Parathyroid adenoma (tissue), 2 donors: Measurements from ENCODE around the gene LAMA5.
A peak's percentile ranks its signal among the peaks of the same experiment; 100 is the strongest.

Source experiments
- H2AFZ ChIP-seq: fragments of 300-600 bp; sonication (generic); one replicate; pipeline ENCODE4 v1.7.0; 2017; ENCODE audit warnings: antibody characterized with exemption, mild to moderate bottlenecking
- H3K27ac ChIP-seq: fragments of 300-600 bp; sonication (generic); one replicate; pipeline ENCODE4 v1.7.0; 2017
- H3K27me3 ChIP-seq: fragments of 300-600 bp; sonication (generic); one replicate; pipeline ENCODE4 v1.7.0; 2017; ENCODE audit warnings: low read length; ENCODE audit not compliant: control insufficient read depth, insufficient read depth
- H3K36me3 ChIP-seq: fragments of 300-600 bp; sonication (generic); one replicate; pipeline ENCODE4 v1.7.0; 2017; ENCODE audit warnings: low read length; ENCODE audit not compliant: control insufficient read depth, insufficient read depth
- H3K4me1 ChIP-seq: fragments of 300-600 bp; sonication (generic); one replicate; pipeline ENCODE4 v1.7.0; 2017; ENCODE audit warnings: control low read depth
- H3K4me2 ChIP-seq: fragments of 300-600 bp; sonication (generic); one replicate; pipeline ENCODE4 v1.7.0; 2017; ENCODE audit warnings: low read length
- H3K4me3 ChIP-seq: fragments of 300-600 bp; sonication (generic); one replicate; pipeline ENCODE4 v1.7.0; 2017; ENCODE audit warnings: low read depth, low read length
- H3K79me2 ChIP-seq: fragments of 300-600 bp; sonication (generic); one replicate; pipeline ENCODE4 v1.7.0; 2017; ENCODE audit warnings: control low read depth
- H3K9ac ChIP-seq: fragments of 300-600 bp; sonication (generic); one replicate; pipeline ENCODE4 v1.7.0; 2017; ENCODE audit warnings: mild to moderate bottlenecking
- H3K9me3 ChIP-seq: fragments of 300-600 bp; sonication (generic); one replicate; pipeline ENCODE4 v1.7.0; 2017; ENCODE audit warnings: low read length; ENCODE audit not compliant: control insufficient read depth
- CTCF ChIP-seq: fragments of 300-600 bp; sonication (generic); IDR thresholded peaks from one replicate; pipeline ENCODE4 v1.7.0; 2017; ENCODE audit warnings: antibody characterized with exemption, mild to moderate bottlenecking
- donor health status: primary hyperparathyroidism.

LAMA5 gene

GRCh38 chr20:62354811-62355341, 12.2 kb downstream of the LAMA5 start:
- H3K4me2 ChIP-seq, result no peak overlapping the region
- H3K9ac ChIP-seq, result no peak overlapping the region
- no peak for TF ChIP-seq CTCF
- no peak overlapping the region for H2AFZ ChIP-seq
- no peak overlapping the region for H3K4me3 ChIP-seq
- no peaks in the 10 kb centered on the region for H3K27me3 ChIP-seq
- H3K79me2 ChIP-seq, result peaks cover 2% of the 10 kb centered on the region
- peaks cover 20% of the 10 kb centered on the region for H3K4me1 ChIP-seq
- no peaks in the 10 kb centered on the region for H3K36me3 ChIP-seq
- no peaks in the 10 kb centered on the region for H3K9me3 ChIP-seq
- H3K27ac ChIP-seq, result no peak overlapping the region

- no peak for TF ChIP-seq CTCF
- no peak overlapping the region for H3K9ac ChIP-seq
- no peaks in the 10 kb centered on the region for H3K27me3 ChIP-seq
- no peak overlapping the region for H3K4me3 ChIP-seq
- no peak overlapping the region for H3K27ac ChIP-seq
- H2AFZ ChIP-seq, result no peak overlapping the region
- H3K4me1 ChIP-seq, result peaks cover 20% of the 10 kb centered on the region
- no peak overlapping the region for H3K4me2 ChIP-seq
- H3K79me2 ChIP-seq, result peaks cover 2% of the 10 kb centered on the region
- H3K9me3 ChIP-seq, result no peaks in the 10 kb centered on the region
- no peaks in the 10 kb centered on the region for H3K36me3 ChIP-seq
These were observed 12.9 kb downstream of the LAMA5 start for GRCh38 chr20:62354031-62354808.

GRCh38 chr20:62353289-62354030, 13.7 kb downstream of the LAMA5 start:
- H3K4me1 ChIP-seq, result peaks cover 19% of the 10 kb centered on the region
- no peak for TF ChIP-seq CTCF
- H3K36me3 ChIP-seq, result no peaks in the 10 kb centered on the region

GRCh38 chr20:62352402-62353288, 14.5 kb downstream of the LAMA5 start:
- Histone ChIP-seq H3K4me2 (no peak overlapping the region), H3K79me2 (peaks cover 2% of the 10 kb centered on the region), H3K4me1 (peaks cover 14% of the 10 kb centered on the region), H3K36me3 (no peaks in the 10 kb centered on the region), H3K4me3 (no peak overlapping the region), H3K27ac (no peak overlapping the region), H2AFZ (no peak overlapping the region), H3K9me3 (no peaks in the 10 kb centered on the region), H3K9ac (no peak overlapping the region), H3K27me3 (no peaks in the 10 kb centered on the region)
- TF ChIP-seq CTCF, result peak; percentile 53

More at GRCh38 chr20:62353289-62354030, 13.7 kb downstream of the LAMA5 start:
- no peak overlapping the region for H3K9ac ChIP-seq
- no peak overlapping the region for H2AFZ ChIP-seq
- no peaks in the 10 kb centered on the region for H3K27me3 ChIP-seq
- H3K4me2 ChIP-seq, result no peak overlapping the region
- H3K9me3 ChIP-seq, result no peaks in the 10 kb centered on the region
- H3K27ac ChIP-seq, result no peak overlapping the region
- H3K4me3 ChIP-seq, result no peak overlapping the region
- H3K79me2 ChIP-seq, result peaks cover 2% of the 10 kb centered on the region
